Gastrocnemius medialis (tissue), 4 donors: ENCODE data around the gene SYP. TPM values are rescaled to one million over a fixed set of nuclear protein-coding genes. Genes with fewer than 3 reads are reported as not detected.

ENCODE experiments used
- ATAC-seq, 2 donors: fragments of 150-250 bp; one replicate each; pipeline ENCODE4 v1.9.1; 2016
- DNase-seq, 2 donors: peaks; one replicate each; pipeline ENCODE4 v3.0.0-alpha.2; 2019
- H3K27ac ChIP-seq, 4 donors: fragments of 200-600 bp; sonication (generic); 1 replicate in 1 of 4; 2 replicates in 3 of 4; pipeline ENCODE4 v1.5.1; 2016 to 2018; ENCODE audit warnings: mild to moderate bottlenecking in 2 of 4, moderate library complexity in 1 of 4
- H3K27me3 ChIP-seq, 3 donors: fragments of 200-600 bp; sonication (generic) in 2 of 3; 1 replicate in 1 of 3; 2 replicates in 2 of 3; pipeline versions ENCODE4 v1.5.1 to v1.6.0; 2016 to 2019; ENCODE audit warnings: mild to moderate bottlenecking in 1 of 3, moderate library complexity in 1 of 3
- H3K36me3 ChIP-seq, 2 donors: fragments of 200-600 bp; sonication (generic) in 1 of 2; one replicate each; pipeline ENCODE4 v1.5.1; 2017 to 2018
- H3K4me1 ChIP-seq, 2 donors: fragments of 200-600 bp; sonication (generic) in 1 of 2; one replicate each; pipeline ENCODE4 v1.5.1; 2016 to 2017; ENCODE audit warnings: mild to moderate bottlenecking in 2 of 2
- H3K4me3 ChIP-seq, 4 donors: fragments of 200-600 bp; sonication (generic) in 3 of 4; 1 replicate in 1 of 4; 2 replicates in 3 of 4; pipeline ENCODE4 v1.5.1; 2016 to 2019; ENCODE audit warnings: mild to moderate bottlenecking in 2 of 4
- H3K9me3 ChIP-seq, 3 donors: fragments of 200-600 bp; sonication (generic) in 2 of 3; 1 replicate in 1 of 3; 2 replicates in 2 of 3; pipeline ENCODE4 v1.5.1; 2016 to 2019
- CTCF ChIP-seq, 5 experiments: fragments of 450-650 bp in 3 of 5; fragments of 200-600 bp in 2 of 5; sonication (generic) in 2 of 5; IDR thresholded peaks in 4 of 5; conservative IDR thresholded peaks in 1 of 5; 1 replicate in 4 of 5; 2 replicates in 1 of 5; pipeline ENCODE4 v1.5.1; 2016 to 2019; ENCODE audit warnings: antibody characterized with exemption in 5 of 5, mild to moderate bottlenecking in 3 of 5, moderate library complexity in 3 of 5
- POLR2A ChIP-seq, 2 donors: fragments of 450-650 bp; IDR thresholded peaks; one replicate each; pipeline ENCODE4 v1.6.1; 2017; ENCODE audit warnings: antibody characterized with exemption in 2 of 2, mild to moderate bottlenecking in 2 of 2, moderate library complexity in 2 of 2
- in situ Hi-C, 4 donors: fragments of 200-750 bp; cut with MboI; loops; one replicate each; pipeline versions ENCODE4 v1.15.0 to v1.8.0; 2017; ENCODE audit warnings: low sequenced_read_pairs in 4 of 4
- intact Hi-C: fragments of 100-400 bp; cut with DNase I; formaldehyde crosslinking; loops from one replicate; pipeline ENCODE4 v1.15.1; 2023; ENCODE audit warnings: low total_unique reads
- total RNA-seq, 4 donors: library from RNA; depleted of rRNA; stranded (reverse); fragments of >200 nt; gene quantifications; one replicate each; pipeline versions ENCODE4 v1.1.0 to v1.2.3, GENCODE V29; 2016

The SYP gene
- total RNA-seq, 4 donors from 2014 or later = 0.15 to 3.9 (median 0.40) TPM

- Histone ChIP-seq H3K27me3 (no peaks in the 10 kb centered on the region), H3K4me1 (peaks cover 8 to 10% of the 10 kb centered on the region in 2 donors), H3K27ac (peak overlapping the region; percentile 93 to 98 (median 95)), H3K9me3 (no peaks in the 10 kb centered on the region), H3K36me3 (no peaks in the 10 kb centered on the region), H3K4me3 (peak overlapping the region; percentile 37 to 61 (median 51))
- ATAC-seq (peak; percentile 49 to 60), DNase-seq (peak; percentile 76 to 87)
- TF ChIP-seq POLR2A (IDR thresholded peaks at IDR 0.05) (peak; percentile 58 to 59), CTCF (IDR thresholded peaks at IDR 0.05 in 4 of 5, conservative IDR thresholded peaks at IDR 0.05 in 1 of 5) (peak; percentile 56 to 93 (median 86))
- in situ Hi-C loops = no loop called here
- intact Hi-C loops = loop anchor here (10.0 kb wide), 1 partner anchor 269 kb away; the partner anchor contains the start of genes PQBP1 and TIMM17B
Measured at GRCh38 chrX:49163555-49164419, 36.2 kb downstream of the SYP start.

GRCh38 chrX:49162620-49163019, 37.4 kb downstream of the SYP start, which contains the start of gene MAGIX:
MAGIX (plus strand) TSS chrX:49162758; CDS start chrX:49162890, 132 bp downstream.
- Histone ChIP-seq H3K4me3 (peak within 1 kb of the TSS; percentile 37 to 61 (median 51)), H3K9me3 (no peaks in the 10 kb centered on the region), H3K27me3 (no peaks in the 10 kb centered on the region), H3K27ac (peak within 1 kb of the TSS; percentile 93 to 98 (median 95)), H3K36me3 (no peaks in the 10 kb centered on the region), H3K4me1 (peaks cover 3 to 5% of the 10 kb centered on the region in 2 donors)
- DNase-seq = no peak
- intact Hi-C loops (loop anchor here (10.0 kb wide), 1 partner anchor 268 kb away; the partner anchor contains the start of genes PQBP1 and TIMM17B), in situ Hi-C loops (no loop called here)
- TF ChIP-seq POLR2A (IDR thresholded peaks at IDR 0.05) (no peak), CTCF (IDR thresholded peaks at IDR 0.05 in 4 of 5, conservative IDR thresholded peaks at IDR 0.05 in 1 of 5) (no peak)
- no peak for ATAC-seq

- no peak for ATAC-seq
- in situ Hi-C loops = no loop called here
- no peaks in the 10 kb centered on the region for H3K27me3 ChIP-seq
Measured at GRCh38 chrX:49161632-49162031, 38.4 kb downstream of the SYP start.

GRCh38 chrX:49160908-49161307, 39.1 kb downstream of the SYP start:
- H3K4me1 ChIP-seq = peaks cover 0 to 4% of the 10 kb centered on the region in 2 donors
- intact Hi-C loops (loop anchor here (10.0 kb wide), 1 partner anchor 266 kb away; the partner anchor contains the start of genes PQBP1 and TIMM17B), in situ Hi-C loops (no loop called here)
- TF ChIP-seq POLR2A (IDR thresholded peaks at IDR 0.05) = no peak
- TF ChIP-seq CTCF (IDR thresholded peaks at IDR 0.05 in 4 of 5, conservative IDR thresholded peaks at IDR 0.05 in 1 of 5) = no peak
- no peak overlapping the region for H3K4me3 ChIP-seq
- no peaks in the 10 kb centered on the region for H3K36me3 ChIP-seq
- no peaks in the 10 kb centered on the region for H3K27me3 ChIP-seq
- ATAC-seq (no peak), DNase-seq (no peak)
- no peaks in the 10 kb centered on the region for H3K9me3 ChIP-seq
- H3K27ac ChIP-seq = no peak overlapping the region

More at GRCh38 chrX:49161632-49162031, 38.4 kb downstream of the SYP start:
- intact Hi-C loops = loop anchor here (10.0 kb wide), 1 partner anchor 267 kb away; the partner anchor contains the start of genes PQBP1 and TIMM17B
- no peak overlapping the region for H3K27ac ChIP-seq
- no peak for DNase-seq
- no peak overlapping the region for H3K4me3 ChIP-seq
- no peaks in the 10 kb centered on the region for H3K36me3 ChIP-seq
- H3K9me3 ChIP-seq = no peaks in the 10 kb centered on the region
- TF ChIP-seq POLR2A (IDR thresholded peaks at IDR 0.05) = no peak
- no peak for TF ChIP-seq CTCF (IDR thresholded peaks at IDR 0.05 in 4 of 5, conservative IDR thresholded peaks at IDR 0.05 in 1 of 5)
- H3K4me1 ChIP-seq = peaks cover 0 to 4% of the 10 kb centered on the region in 2 donors
